Measurements from ENCODE around the gene PELO. TPM values are rescaled to one million over a fixed set of nuclear protein-coding genes. Genes with fewer than 3 reads are reported as not detected.

PELO gene
- total RNA-seq, 1 experiment from 2014 or later: 21.5 TPM

- Histone ChIP-seq H3K27me3 (ENCODE audit: insufficient read depth, low read depth) (no peaks in the 10 kb centered on the region), H3K36me3 (ENCODE audit: low read depth) (no peaks in the 10 kb centered on the region), H3K27ac (no peak overlapping the region), H3K9me3 (ENCODE audit: insufficient read depth, low read depth) (no peaks in the 10 kb centered on the region), H3K79me2 (ENCODE audit: low read depth) (no peaks in the 10 kb centered on the region), H3K4me3 (no peak overlapping the region), H3F3A (ENCODE audit: insufficient read depth, low read depth) (no peaks in the 10 kb centered on the region), H3K4me1 (replicated peaks; ENCODE audit: insufficient read depth) (no peaks in the 10 kb centered on the region), H4K20me1 (ENCODE audit: insufficient read depth) (no peaks in the 10 kb centered on the region), H3K9me2 (ENCODE audit: insufficient read depth) (no peaks in the 10 kb centered on the region), H2AFZ (no peak overlapping the region), H3K4me2 (no peak overlapping the region)
- TF ChIP-seq, protein P1, sequence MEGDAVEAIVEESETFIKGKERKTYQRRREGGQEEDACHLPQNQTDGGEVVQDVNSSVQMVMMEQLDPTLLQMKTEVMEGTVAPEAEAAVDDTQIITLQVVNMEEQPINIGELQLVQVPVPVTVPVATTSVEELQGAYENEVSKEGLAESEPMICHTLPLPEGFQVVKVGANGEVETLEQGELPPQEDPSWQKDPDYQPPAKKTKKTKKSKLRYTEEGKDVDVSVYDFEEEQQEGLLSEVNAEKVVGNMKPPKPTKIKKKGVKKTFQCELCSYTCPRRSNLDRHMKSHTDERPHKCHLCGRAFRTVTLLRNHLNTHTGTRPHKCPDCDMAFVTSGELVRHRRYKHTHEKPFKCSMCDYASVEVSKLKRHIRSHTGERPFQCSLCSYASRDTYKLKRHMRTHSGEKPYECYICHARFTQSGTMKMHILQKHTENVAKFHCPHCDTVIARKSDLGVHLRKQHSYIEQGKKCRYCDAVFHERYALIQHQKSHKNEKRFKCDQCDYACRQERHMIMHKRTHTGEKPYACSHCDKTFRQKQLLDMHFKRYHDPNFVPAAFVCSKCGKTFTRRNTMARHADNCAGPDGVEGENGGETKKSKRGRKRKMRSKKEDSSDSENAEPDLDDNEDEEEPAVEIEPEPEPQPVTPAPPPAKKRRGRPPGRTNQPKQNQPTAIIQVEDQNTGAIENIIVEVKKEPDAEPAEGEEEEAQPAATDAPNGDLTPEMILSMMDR (conservative IDR thresholded peaks at IDR 0.05): no peak
- no peak for TF ChIP-seq EZH2 (IDR thresholded peaks at IDR 0.05; ENCODE audit: low read depth)
- ChIA-PET POLR2A (ENCODE audit: unreplicated experiment) (no interaction called here), CTCF (no interaction called here)
- intact Hi-C loops (cut with micrococcal nuclease; ENCODE audit: unreplicated experiment): no loop called here
- DNase-seq: no peak
- no TSS peak for BruUV-seq (replicated peaks)
Observed at GRCh38 chr5:52770287-52770939, 17.3 kb upstream of the PELO start.

- POLR2A ChIA-PET (ENCODE audit: unreplicated experiment): no interaction called here
- Histone ChIP-seq H3K36me3 (ENCODE audit: low read depth) (no peaks in the 10 kb centered on the region), H3K9me3 (ENCODE audit: insufficient read depth, low read depth) (no peaks in the 10 kb centered on the region), H3K9me2 (ENCODE audit: insufficient read depth) (no peaks in the 10 kb centered on the region), H3K4me1 (replicated peaks; ENCODE audit: insufficient read depth) (no peaks in the 10 kb centered on the region), H3K4me3 (no peak overlapping the region), H3F3A (ENCODE audit: insufficient read depth, low read depth) (no peaks in the 10 kb centered on the region), H3K79me2 (ENCODE audit: low read depth) (no peaks in the 10 kb centered on the region), H2AFZ (no peak overlapping the region), H4K20me1 (ENCODE audit: insufficient read depth) (no peaks in the 10 kb centered on the region), H3K27ac (no peak overlapping the region), H3K4me2 (no peak overlapping the region), H3K27me3 (ENCODE audit: insufficient read depth, low read depth) (no peaks in the 10 kb centered on the region)
- intact Hi-C loops (cut with micrococcal nuclease; ENCODE audit: unreplicated experiment): no loop called here
- BruUV-seq (replicated peaks): no TSS peak
- DNase-seq: no peak
- CTCF ChIA-PET: no interaction called here
- TF ChIP-seq EZH2 (IDR thresholded peaks at IDR 0.05; ENCODE audit: low read depth): no peak
- TF ChIP-seq, protein P1 (conservative IDR thresholded peaks at IDR 0.05): no peak
Observed at GRCh38 chr5:52771343-52772039, 16.2 kb upstream of the PELO start.

GRCh38 chr5:52772668-52773067, 15.0 kb upstream of the PELO start:
- H3F3A ChIP-seq (ENCODE audit: insufficient read depth, low read depth): no peaks in the 10 kb centered on the region
- DNase-seq: no peak
- H3K27me3 ChIP-seq (ENCODE audit: insufficient read depth, low read depth): no peaks in the 10 kb centered on the region
- H4K20me1 ChIP-seq (ENCODE audit: insufficient read depth): no peaks in the 10 kb centered on the region
- no peaks in the 10 kb centered on the region for H3K79me2 ChIP-seq (ENCODE audit: low read depth)
- no peaks in the 10 kb centered on the region for H3K4me1 ChIP-seq (replicated peaks; ENCODE audit: insufficient read depth)
- ChIA-PET POLR2A (ENCODE audit: unreplicated experiment) (no interaction called here), CTCF (no interaction called here)
- no peak for TF ChIP-seq EZH2 (IDR thresholded peaks at IDR 0.05; ENCODE audit: low read depth)
- no peak overlapping the region for H2AFZ ChIP-seq
- intact Hi-C loops (cut with micrococcal nuclease; ENCODE audit: unreplicated experiment): no loop called here
- H3K4me2 ChIP-seq: no peak overlapping the region
- no peak overlapping the region for H3K27ac ChIP-seq
- H3K9me3 ChIP-seq (ENCODE audit: insufficient read depth, low read depth): no peaks in the 10 kb centered on the region
- no peak overlapping the region for H3K4me3 ChIP-seq
- H3K9me2 ChIP-seq (ENCODE audit: insufficient read depth): no peaks in the 10 kb centered on the region
- no peaks in the 10 kb centered on the region for H3K36me3 ChIP-seq (ENCODE audit: low read depth)
- no TSS peak for BruUV-seq (replicated peaks)

Measured in PC-9 (cell line).